ENCODE measurements around the gene RAB25. TPM values are rescaled to one million over a fixed set of nuclear protein-coding genes. Genes with fewer than 3 reads are reported as not detected.
A peak's percentile ranks its signal among the peaks of the same experiment; 100 is the strongest.

The RAB25 gene
- total and polyA plus RNA-seq, 2 experiments from 2014 or later = 71.1 to 106 TPM

GRCh38 chr1:156074661-156075060, 13.7 kb downstream of the RAB25 start:
- Histone ChIP-seq H3K4me2 (no peak overlapping the region), H3K36me3 (replicated peaks; ENCODE audit: insufficient read depth, low read depth) (no peaks in the 10 kb centered on the region), H4K20me1 (ENCODE audit: insufficient read depth, poor library complexity, severe bottlenecking) (peaks cover 44% of the 10 kb centered on the region), H3K9me3 (ENCODE audit: low read depth) (no peaks in the 10 kb centered on the region), H3K27me3 (no peaks in the 10 kb centered on the region), H2AFZ (no peak overlapping the region), H3K79me2 (peaks cover 51% of the 10 kb centered on the region), H3K4me1 (ENCODE audit: insufficient read depth) (peaks cover 20% of the 10 kb centered on the region), H3K4me3 (no peak overlapping the region), H3K9me2 (replicated peaks; ENCODE audit: insufficient read depth) (no peaks in the 10 kb centered on the region), H3K27ac (no peak overlapping the region)
- WGBS (ENCODE audit: low lambda C conversion rate, missing lambda C conversion rate) = 65% methylated on average over 8 of the region's 8 CpGs
- no peak for DNase-seq (ENCODE audit: low spot score)
- TF ChIP-seq EZH2phosphoT487 (IDR thresholded peaks at IDR 0.05; ENCODE audit: low read depth, severe bottlenecking, unreplicated experiment) (no peak), EZH2 (IDR thresholded peaks at IDR 0.05; ENCODE audit: borderline replicate concordance) (no peak), CTCF (IDR thresholded peaks at IDR 0.05; ENCODE audit: poor library complexity) (no peak)

DNA sequence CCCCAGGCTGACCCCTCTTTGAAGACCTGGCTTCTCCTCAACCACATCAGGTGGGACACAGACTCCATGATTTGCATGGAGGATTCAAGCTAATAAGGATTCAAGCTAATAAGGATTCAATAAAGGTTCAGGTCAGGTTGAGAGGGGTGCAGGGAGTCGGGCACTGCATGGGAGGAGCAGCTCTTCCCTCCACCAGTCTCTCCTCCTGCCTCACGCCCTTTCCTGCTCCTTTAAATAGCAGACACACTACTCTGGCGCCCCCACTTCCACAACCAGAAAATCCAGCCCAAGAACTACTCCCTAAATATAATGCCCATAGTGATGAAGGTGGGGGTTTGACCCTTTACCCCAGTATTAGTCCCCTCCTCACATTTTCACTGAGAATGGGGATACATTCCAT, 14.2 kb downstream of the RAB25 start:
- WGBS (ENCODE audit: low lambda C conversion rate, missing lambda C conversion rate) = 58% methylated on average over 3 of the region's 3 CpGs
- no peak overlapping the region for H3K4me3 ChIP-seq
- peak overlapping the region; percentile 20 for H3K27ac ChIP-seq
- H2AFZ ChIP-seq = no peak overlapping the region
- H3K4me1 ChIP-seq (ENCODE audit: insufficient read depth) = peaks cover 25% of the 10 kb centered on the region
- H3K79me2 ChIP-seq = peaks cover 56% of the 10 kb centered on the region
- no peak overlapping the region for H3K4me2 ChIP-seq
- no peak for TF ChIP-seq EZH2phosphoT487 (IDR thresholded peaks at IDR 0.05; ENCODE audit: low read depth, severe bottlenecking, unreplicated experiment)
- no peak for TF ChIP-seq CTCF (IDR thresholded peaks at IDR 0.05; ENCODE audit: poor library complexity)
- TF ChIP-seq EZH2 (IDR thresholded peaks at IDR 0.05; ENCODE audit: borderline replicate concordance) = no peak
- no peaks in the 10 kb centered on the region for H3K27me3 ChIP-seq
- H3K36me3 ChIP-seq (replicated peaks; ENCODE audit: insufficient read depth, low read depth) = no peaks in the 10 kb centered on the region
- no peak for DNase-seq (ENCODE audit: low spot score)
- no peaks in the 10 kb centered on the region for H3K9me3 ChIP-seq (ENCODE audit: low read depth)
- H3K9me2 ChIP-seq (replicated peaks; ENCODE audit: insufficient read depth) = no peaks in the 10 kb centered on the region
- H4K20me1 ChIP-seq (ENCODE audit: insufficient read depth, poor library complexity, severe bottlenecking) = peaks cover 47% of the 10 kb centered on the region

DNA sequence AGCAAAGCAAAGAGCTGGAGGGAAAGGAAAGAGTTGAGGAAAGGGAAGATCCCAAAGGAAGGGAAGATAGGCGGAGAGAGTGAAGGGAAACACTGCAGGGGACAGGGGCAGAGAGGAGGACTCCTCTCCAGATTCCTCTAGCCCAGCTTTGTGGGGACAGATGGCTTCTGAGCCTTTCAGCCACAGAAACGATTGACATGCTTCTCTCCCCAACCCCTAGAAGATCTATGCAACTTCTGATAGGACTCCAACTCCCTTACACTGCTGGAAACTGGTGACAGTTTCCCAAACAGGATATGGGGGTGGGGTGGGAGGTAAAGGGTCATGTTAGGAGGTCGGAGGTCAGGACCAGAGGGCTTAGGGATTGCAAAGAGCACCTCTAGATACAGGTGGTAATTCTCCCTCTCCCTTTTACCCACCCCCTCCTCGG, 14.8 kb downstream of the RAB25 start:
- TF ChIP-seq CTCF (IDR thresholded peaks at IDR 0.05; ENCODE audit: poor library complexity) (no peak), EZH2 (IDR thresholded peaks at IDR 0.05; ENCODE audit: borderline replicate concordance) (no peak), EZH2phosphoT487 (IDR thresholded peaks at IDR 0.05; ENCODE audit: low read depth, severe bottlenecking, unreplicated experiment) (no peak)
- H3K36me3 ChIP-seq (replicated peaks; ENCODE audit: insufficient read depth, low read depth) = no peaks in the 10 kb centered on the region
- peaks cover 47% of the 10 kb centered on the region for H4K20me1 ChIP-seq (ENCODE audit: insufficient read depth, poor library complexity, severe bottlenecking)
- peaks cover 62% of the 10 kb centered on the region for H3K79me2 ChIP-seq
- H3K4me3 ChIP-seq = no peak overlapping the region
- H3K27ac ChIP-seq = peak overlapping the region; percentile 20
- no peak overlapping the region for H3K4me2 ChIP-seq
- 56% methylated on average over 4 of the region's 4 CpGs for WGBS (ENCODE audit: low lambda C conversion rate, missing lambda C conversion rate)
- no peaks in the 10 kb centered on the region for H3K9me3 ChIP-seq (ENCODE audit: low read depth)
- H3K4me1 ChIP-seq (ENCODE audit: insufficient read depth) = peaks cover 22% of the 10 kb centered on the region
- DNase-seq (ENCODE audit: low spot score) = no peak
- no peaks in the 10 kb centered on the region for H3K27me3 ChIP-seq
- H3K9me2 ChIP-seq (replicated peaks; ENCODE audit: insufficient read depth) = no peaks in the 10 kb centered on the region
- H2AFZ ChIP-seq = no peak overlapping the region
